Stimulated activated CD8-positive, alpha-beta memory T cell treated with anti-CD3 and anti-CD28 coated beads, Interleukin-15, amount 100 ng/mL, for 1 hour (primary cell): ENCODE results near the gene LSAMP.

Source experiments
- DNase-seq: peaks from one replicate; pipeline ENCODE4 v3.0.0-alpha.2; 2020; ENCODE audit warnings: low read depth

LSAMP gene

GRCh38 chr3:116288485-116288884 is 156.8 kb downstream of the LSAMP start:
- DNase-seq: no peak

- no peak for DNase-seq
Observed at GRCh38 chr3:116285781-116286421, 159.4 kb downstream of the LSAMP start.

DNA sequence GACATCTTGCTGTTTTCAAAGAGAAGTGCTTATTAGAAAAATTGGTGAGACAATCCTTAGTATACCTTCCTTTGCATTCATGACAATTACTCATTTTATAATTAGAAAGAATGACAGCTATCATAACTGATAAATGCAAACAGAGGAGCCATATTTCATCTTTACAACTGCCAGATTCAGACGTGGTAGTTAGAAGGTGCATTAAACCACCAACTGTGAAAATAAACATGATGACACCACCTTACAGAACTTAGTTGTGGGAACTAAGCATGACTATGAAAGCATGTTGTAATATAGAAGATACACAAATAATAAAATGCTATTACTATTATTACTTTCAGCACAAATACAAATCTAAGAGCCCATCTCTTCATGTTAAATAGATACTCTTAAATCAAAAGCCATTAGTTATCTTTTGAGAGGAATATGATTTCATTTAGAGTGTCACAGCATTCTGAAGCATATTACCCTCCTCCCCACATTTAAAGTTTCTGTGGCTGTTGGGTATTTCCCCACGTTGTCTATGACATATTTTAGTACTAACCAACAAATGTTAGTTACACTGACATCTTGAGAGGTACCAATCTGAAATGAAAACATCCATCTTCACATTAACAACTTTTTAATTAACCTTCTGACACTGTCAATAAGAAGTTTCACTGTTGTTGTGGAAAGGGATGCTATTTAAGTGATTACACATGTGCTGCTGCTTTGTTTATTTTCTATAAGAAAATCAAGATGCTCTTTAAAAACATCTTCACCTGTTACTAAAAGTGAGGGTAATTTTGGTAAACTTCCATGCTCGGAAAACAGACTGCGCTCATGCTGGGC is 163.8 kb downstream of the LSAMP start:
- no peak for DNase-seq

GRCh38 chr3:116280130-116280740 is 165.1 kb downstream of the LSAMP start:
- no peak for DNase-seq

DNA sequence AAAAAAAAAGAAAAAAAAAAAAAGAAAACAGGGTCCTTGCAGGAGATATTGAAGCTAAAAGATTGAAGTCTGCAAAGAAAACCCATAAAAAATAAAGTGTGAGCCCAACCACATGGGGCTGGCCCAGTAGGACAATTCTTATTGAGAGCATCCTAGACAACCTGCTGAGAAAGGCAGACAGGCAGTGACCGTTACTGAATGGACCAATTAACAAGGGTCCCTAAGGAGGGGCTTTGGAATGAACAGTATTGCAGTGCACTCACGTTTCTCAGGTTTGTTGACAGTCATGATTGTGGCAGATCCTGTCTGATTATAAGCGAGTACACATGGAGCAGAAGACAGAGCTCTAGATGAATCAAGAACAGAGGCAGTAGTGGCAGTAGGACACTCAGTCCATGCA is 168.6 kb downstream of the LSAMP start:
- DNase-seq: no peak

DNA sequence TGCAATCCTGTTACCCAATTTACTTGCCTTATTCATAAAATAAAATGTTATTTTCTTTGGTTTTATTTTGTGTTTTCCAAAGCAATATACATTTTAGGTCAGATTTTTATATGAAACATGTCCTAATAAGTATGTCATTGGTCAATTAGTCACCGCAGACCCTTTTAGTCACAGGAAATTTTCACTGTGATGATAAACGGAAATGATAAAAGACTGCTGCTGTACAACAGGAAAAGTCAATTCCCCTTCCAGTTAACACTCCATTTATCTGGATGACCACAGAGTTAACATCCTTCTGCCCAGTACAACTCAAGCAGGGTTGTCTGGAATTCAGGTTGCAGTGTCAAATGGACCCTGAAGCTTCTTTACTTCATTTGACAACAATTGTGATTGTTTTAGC is 175.2 kb downstream of the LSAMP start:
- DNase-seq: no peak

- no peak for DNase-seq
Observed at GRCh38 chr3:116267116-116267515, 178.2 kb downstream of the LSAMP start.

- DNase-seq: no peak
Observed at GRCh38 chr3:116265976-116266584, 179.2 kb downstream of the LSAMP start.

- no peak for DNase-seq
Observed at GRCh38 chr3:116265320-116265695, 180.0 kb downstream of the LSAMP start.

- no peak for DNase-seq
Observed at GRCh38 chr3:116264546-116265319, 180.6 kb downstream of the LSAMP start.

GRCh38 chr3:116263842-116264545 is 181.3 kb downstream of the LSAMP start:
- DNase-seq: no peak

GRCh38 chr3:116260491-116260890 is 184.8 kb downstream of the LSAMP start:
- no peak for DNase-seq

- no peak for DNase-seq
Observed at GRCh38 chr3:116259984-116260383, 185.3 kb downstream of the LSAMP start.

DNA sequence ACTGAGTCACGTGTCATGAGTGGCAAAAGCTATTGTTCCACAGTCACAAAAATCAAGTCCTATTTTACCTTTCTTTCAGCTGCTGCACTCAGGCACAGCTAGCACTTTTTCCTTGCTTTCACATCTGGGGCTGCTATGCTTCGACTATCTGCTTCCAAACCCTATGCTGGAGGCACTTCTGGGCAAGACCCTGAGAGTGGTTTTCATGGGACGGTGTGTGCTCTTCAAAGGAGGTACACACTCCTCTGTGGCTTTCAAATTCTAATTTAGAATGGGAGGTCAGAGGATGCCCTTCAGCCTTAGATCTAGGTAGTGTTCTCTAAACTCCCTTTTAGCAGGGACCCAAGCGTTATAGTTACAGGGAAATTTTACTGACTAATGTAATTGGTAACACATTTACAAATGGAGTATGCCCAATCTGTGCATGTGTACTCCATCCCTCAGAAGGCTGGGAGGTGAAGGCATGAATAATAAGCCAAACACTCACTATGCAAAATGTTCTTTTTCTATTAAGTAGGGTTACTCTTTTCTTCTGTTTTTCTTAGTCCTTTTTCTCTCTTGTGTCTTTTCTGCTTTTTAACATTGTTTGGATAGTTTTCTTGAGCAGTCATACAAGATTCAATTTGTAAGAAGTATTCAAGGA is 188.3 kb downstream of the LSAMP start:
- no peak for DNase-seq

DNA sequence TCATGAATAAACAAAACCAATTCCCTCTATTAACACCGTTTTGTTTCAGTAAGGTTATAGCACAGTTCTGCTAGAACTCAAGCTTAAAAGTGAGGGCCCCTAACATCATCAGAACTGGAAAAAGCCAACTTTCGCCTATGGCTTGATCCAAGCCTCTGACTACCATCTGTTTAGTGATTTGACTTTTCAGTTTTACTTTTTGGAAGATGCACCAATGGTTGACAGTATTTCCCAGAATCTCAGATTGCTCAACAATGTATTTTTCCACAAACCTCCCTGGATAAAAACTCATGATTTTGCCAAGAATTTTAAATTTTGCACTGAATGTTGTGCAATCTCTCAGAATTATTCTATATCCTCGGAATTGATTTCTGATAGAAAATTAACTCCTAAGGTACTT is 190.7 kb downstream of the LSAMP start:
- no peak for DNase-seq

GRCh38 chr3:116253511-116253910 is 191.8 kb downstream of the LSAMP start:
- no peak for DNase-seq

DNA sequence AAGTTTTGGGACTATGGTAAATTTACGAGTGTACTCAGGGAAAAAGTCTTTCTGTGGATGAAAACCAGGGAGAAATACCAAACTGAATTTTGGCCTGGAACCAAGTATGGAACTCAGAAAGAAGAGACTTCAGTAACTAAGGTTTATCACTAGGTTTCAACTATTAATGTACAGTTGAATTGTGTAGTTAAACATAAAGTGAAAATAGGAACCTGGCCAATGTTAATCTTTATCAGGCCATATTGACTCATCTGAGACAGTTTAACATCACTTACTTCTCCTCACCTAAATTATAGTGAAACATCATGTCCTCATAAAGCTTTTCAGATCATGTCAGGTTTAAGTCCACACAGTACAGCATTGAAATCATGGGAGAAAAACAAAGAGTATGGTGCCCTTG is 197.7 kb downstream of the LSAMP start:
- DNase-seq: no peak

GRCh38 chr3:116246406-116246980 is 198.8 kb downstream of the LSAMP start:
- no peak for DNase-seq

DNA sequence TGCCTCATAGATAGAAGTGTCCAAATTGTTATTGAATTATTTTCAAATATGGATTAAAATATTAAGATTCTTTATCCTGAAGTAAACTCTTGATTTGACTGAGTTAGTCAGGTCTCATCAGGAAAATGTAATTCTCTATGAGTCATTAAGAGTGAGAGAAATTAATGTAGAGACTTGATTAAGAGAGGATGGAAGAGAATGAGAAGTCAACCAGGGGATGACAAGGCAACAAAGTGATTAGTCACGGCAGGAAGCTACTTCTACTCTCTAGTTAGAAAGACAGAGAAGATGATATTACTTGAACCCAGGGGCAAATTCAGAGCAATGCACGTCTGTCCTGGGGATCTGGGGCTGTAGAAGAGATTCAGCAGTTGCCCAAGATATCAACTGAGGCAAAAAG is 202.5 kb downstream of the LSAMP start:
- DNase-seq: no peak

DNA sequence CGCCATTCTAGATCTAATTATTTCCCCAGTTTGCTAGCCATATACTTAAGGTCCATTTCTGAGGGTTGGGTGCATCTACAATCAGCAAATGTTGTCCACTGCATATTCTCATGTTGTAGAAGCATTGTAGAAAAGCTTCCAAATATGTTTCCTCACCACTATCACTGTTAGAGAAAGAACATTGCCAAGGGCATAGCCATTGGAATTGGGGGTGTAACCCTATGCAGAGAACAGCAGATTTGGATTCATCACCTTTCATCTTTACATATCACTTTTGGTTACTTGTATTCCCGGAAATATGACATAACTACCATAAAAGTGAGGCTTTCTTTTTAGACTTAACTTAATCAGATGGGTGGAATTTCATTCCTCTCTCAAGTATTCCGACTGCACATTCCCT is 203.6 kb downstream of the LSAMP start:
- DNase-seq: no peak

DNA sequence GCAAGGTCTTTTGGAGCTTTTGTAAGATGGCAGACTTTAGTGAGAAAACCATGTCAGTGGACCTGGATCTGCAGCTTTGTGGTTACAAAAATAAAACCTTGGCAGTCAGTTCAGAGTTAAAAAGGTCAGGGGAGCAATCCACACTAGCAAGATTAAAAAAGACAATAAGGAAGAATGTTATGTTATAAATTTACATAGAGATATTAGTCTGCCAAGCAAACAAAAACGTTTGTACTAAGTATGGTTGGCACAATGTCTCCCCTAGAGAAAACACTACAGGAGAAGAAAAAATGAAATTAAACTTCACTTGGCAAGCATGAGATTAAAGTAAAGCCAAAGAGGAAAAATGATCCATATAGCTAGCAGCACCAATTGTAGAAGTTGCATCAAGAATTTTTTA is 205.0 kb downstream of the LSAMP start:
- DNase-seq: no peak
